Upper lobe of right lung (tissue), 1 donor: ENCODE measurements around the gene FAM110D. TPM values are rescaled to one million over a fixed set of nuclear protein-coding genes. Genes with fewer than 3 reads are reported as not detected.

Experiments
- ATAC-seq: fragments of 200-7000 bp; cut with Tn5 transposase; one replicate; pipeline ENCODE4 v1.9.1; 2020; ENCODE audit warnings: mild to moderate bottlenecking, moderate library complexity
- DNase-seq: peaks from one replicate; pipeline ENCODE4 v3.0.0-alpha.2; 2020
- H3K27ac ChIP-seq: fragments of 200-600 bp; one replicate; pipeline ENCODE4 v1.8.0; 2022
- H3K27me3 ChIP-seq: fragments of 200-600 bp; one replicate; pipeline ENCODE4 v1.8.0; 2022; ENCODE audit warnings: mild to moderate bottlenecking
- H3K36me3 ChIP-seq: fragments of 200-600 bp; one replicate; pipeline ENCODE4 v1.8.0; 2022
- H3K4me1 ChIP-seq: fragments of 200-600 bp; one replicate; pipeline ENCODE4 v1.8.0; 2022
- H3K4me3 ChIP-seq: fragments of 200-600 bp; one replicate; pipeline ENCODE4 v1.8.0; 2022; ENCODE audit warnings: mild to moderate bottlenecking
- H3K9me3 ChIP-seq: fragments of 200-600 bp; one replicate; pipeline ENCODE4 v1.8.0; 2022
- CTCF ChIP-seq: fragments of 200-600 bp; IDR thresholded peaks from one replicate; pipeline ENCODE4 v1.8.0; 2022; ENCODE audit warnings: antibody characterized with exemption
- intact Hi-C: fragments of 100-400 bp; cut with DNase I; formaldehyde crosslinking; loops from one replicate; pipeline ENCODE4 v1.11.0; 2022
- total RNA-seq: library from RNA; stranded (reverse); fragmentation: NEBNext Ultra II Directional; extraction: Animal tissue kit (Norgen Biotek cat#: 25700); gene quantifications from one replicate; pipeline ENCODE4 v1.2.1, GENCODE V29; 2021
- donor health status: DM: no; HTN: yes; CAD: no; lungs with severe emphysema.

Gene FAM110D
- total RNA-seq, 1 donor from 2014 or later = 6.9 TPM

- ATAC-seq = no peak
- no peak for TF ChIP-seq CTCF
- Histone ChIP-seq H3K4me3 (no peak overlapping the region), H3K36me3 (no peaks in the 10 kb centered on the region), H3K27me3 (no peaks in the 10 kb centered on the region), H3K9me3 (no peaks in the 10 kb centered on the region), H3K27ac (no peak overlapping the region), H3K4me1 (peaks cover 8% of the 10 kb centered on the region)
- intact Hi-C loops = no loop called here
- no peak for DNase-seq
Measured at GRCh38 chr1:26175346-26175745, 16.5 kb downstream of the FAM110D start.

GRCh38 chr1:26177182-26177684 lies 18.4 kb downstream of the FAM110D start, which contains the start of gene CNKSR1:
Gene CNKSR1, plus strand, starts transcription at chr1:26177491. Its CDS starts 57 bp downstream, at chr1:26177548.
- peak; percentile 98 for ATAC-seq
- peak; percentile 92 for DNase-seq
- H3K27ac ChIP-seq = peak within 1 kb of the TSS; percentile 69

GRCh38 chr1:26180010-26180506 lies 21.2 kb downstream of the FAM110D start:
- H3K4me1 ChIP-seq = no peaks in the 10 kb centered on the region

More at GRCh38 chr1:26177182-26177684, 18.4 kb downstream of the FAM110D start, which contains the start of gene CNKSR1:
- no peaks in the 10 kb centered on the region for H3K36me3 ChIP-seq
- peak within 1 kb of the TSS; percentile 44 for H3K4me3 ChIP-seq
- H3K9me3 ChIP-seq = no peaks in the 10 kb centered on the region
- no peaks in the 10 kb centered on the region for H3K4me1 ChIP-seq
- TF ChIP-seq CTCF = peak; percentile 21
- H3K27me3 ChIP-seq = no peaks in the 10 kb centered on the region
- intact Hi-C loops = no loop called here

DNA sequence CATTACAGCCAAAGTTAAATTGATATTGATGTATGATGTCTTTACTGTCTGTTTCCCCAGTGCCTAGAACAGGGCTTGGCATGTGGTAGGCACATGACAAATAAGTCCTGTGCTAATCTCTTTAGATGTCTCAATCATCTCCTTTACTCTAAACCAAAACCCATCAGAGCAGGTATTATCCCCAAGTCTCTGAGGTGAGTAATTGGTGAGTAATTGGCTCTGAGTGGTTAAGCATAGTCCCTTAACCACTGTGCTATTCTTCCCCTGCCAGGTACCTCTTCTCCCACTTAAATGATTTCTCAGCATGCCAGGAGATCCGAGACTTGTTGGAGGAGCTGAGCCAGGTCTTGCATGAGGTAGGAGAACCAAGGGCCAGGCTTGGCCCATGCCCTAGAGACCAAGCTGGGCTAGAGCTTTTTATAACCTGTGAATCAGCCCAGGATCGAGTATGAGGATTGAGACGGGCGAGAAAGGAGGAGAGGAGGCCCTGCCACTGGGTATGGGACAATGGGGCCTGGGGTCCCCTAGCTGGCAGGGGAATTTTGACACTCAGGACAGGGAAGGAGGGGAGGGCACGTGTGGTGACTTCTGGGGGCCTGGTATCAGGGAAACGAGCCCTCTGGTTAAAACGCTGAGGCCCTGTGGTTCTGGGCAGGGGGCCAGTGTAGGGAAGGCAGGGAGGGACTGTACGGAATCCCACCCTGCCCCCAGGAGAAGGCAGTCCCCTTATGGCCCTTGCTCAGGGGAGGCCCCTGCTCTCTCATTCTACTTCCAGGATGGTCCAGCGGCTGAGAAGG lies 22.9 kb downstream of the FAM110D start:
- Histone ChIP-seq H3K27ac (no peak overlapping the region), H3K9me3 (no peaks in the 10 kb centered on the region), H3K27me3 (no peaks in the 10 kb centered on the region), H3K36me3 (no peaks in the 10 kb centered on the region), H3K4me1 (no peaks in the 10 kb centered on the region), H3K4me3 (no peak overlapping the region)
- DNase-seq (no peak), ATAC-seq (no peak)
- no peak for TF ChIP-seq CTCF
- intact Hi-C loops = no loop called here

More at GRCh38 chr1:26180010-26180506, 21.2 kb downstream of the FAM110D start:
- H3K27me3 ChIP-seq = no peaks in the 10 kb centered on the region
- no peak for DNase-seq
- H3K9me3 ChIP-seq = no peaks in the 10 kb centered on the region
- intact Hi-C loops = no loop called here
- H3K36me3 ChIP-seq = no peaks in the 10 kb centered on the region
- no peak overlapping the region for H3K4me3 ChIP-seq
- no peak for ATAC-seq
- TF ChIP-seq CTCF = no peak
- H3K27ac ChIP-seq = no peak overlapping the region

GRCh38 chr1:26182383-26182696 lies 23.5 kb downstream of the FAM110D start:
- no peak for TF ChIP-seq CTCF
- no peaks in the 10 kb centered on the region for H3K36me3 ChIP-seq
- intact Hi-C loops = no loop called here
- no peak overlapping the region for H3K27ac ChIP-seq
- H3K9me3 ChIP-seq = no peaks in the 10 kb centered on the region
- H3K27me3 ChIP-seq = no peaks in the 10 kb centered on the region
- H3K4me1 ChIP-seq = no peaks in the 10 kb centered on the region
- ATAC-seq (no peak), DNase-seq (no peak)
- no peak overlapping the region for H3K4me3 ChIP-seq
